ENCODE data around the gene SLPI.

The SLPI gene

GRCh38 chr20:45300961-45301360, 46.6 kb upstream of the SLPI start:
- Histone ChIP-seq H3K9me3 (ENCODE audit: low read length) (no peaks in the 10 kb centered on the region), H3K9ac (ENCODE audit: low read length) (no peak overlapping the region), H3K4me2 (ENCODE audit: low read length) (no peak overlapping the region), H3K4me3 (ENCODE audit: low read depth, low read length, poor library complexity, severe bottlenecking) (no peak overlapping the region), H3K36me3 (ENCODE audit: insufficient read depth, low read length) (no peaks in the 10 kb centered on the region), H3K79me2 (ENCODE audit: insufficient read depth, low read length) (no peaks in the 10 kb centered on the region), H2AFZ (ENCODE audit: low read length) (no peak overlapping the region), H4K20me1 (ENCODE audit: insufficient read depth, low read length) (no peaks in the 10 kb centered on the region), H3K4me1 (ENCODE audit: insufficient read depth, low read length, severe bottlenecking) (no peaks in the 10 kb centered on the region), H3K27me3 (ENCODE audit: insufficient read depth, low read length) (no peaks in the 10 kb centered on the region), H3K9me2 (ENCODE audit: low read depth, low read length) (no peaks in the 10 kb centered on the region), H3F3A (ENCODE audit: insufficient read depth, low read length) (no peaks in the 10 kb centered on the region), H3K27ac (ENCODE audit: low read depth, low read length, poor library complexity, severe bottlenecking) (no peak overlapping the region)
- TF ChIP-seq, protein P1, sequence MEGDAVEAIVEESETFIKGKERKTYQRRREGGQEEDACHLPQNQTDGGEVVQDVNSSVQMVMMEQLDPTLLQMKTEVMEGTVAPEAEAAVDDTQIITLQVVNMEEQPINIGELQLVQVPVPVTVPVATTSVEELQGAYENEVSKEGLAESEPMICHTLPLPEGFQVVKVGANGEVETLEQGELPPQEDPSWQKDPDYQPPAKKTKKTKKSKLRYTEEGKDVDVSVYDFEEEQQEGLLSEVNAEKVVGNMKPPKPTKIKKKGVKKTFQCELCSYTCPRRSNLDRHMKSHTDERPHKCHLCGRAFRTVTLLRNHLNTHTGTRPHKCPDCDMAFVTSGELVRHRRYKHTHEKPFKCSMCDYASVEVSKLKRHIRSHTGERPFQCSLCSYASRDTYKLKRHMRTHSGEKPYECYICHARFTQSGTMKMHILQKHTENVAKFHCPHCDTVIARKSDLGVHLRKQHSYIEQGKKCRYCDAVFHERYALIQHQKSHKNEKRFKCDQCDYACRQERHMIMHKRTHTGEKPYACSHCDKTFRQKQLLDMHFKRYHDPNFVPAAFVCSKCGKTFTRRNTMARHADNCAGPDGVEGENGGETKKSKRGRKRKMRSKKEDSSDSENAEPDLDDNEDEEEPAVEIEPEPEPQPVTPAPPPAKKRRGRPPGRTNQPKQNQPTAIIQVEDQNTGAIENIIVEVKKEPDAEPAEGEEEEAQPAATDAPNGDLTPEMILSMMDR (IDR thresholded peaks at IDR 0.05; ENCODE audit: low read length): peak; percentile 43
- TF ChIP-seq EZH2 (IDR thresholded peaks at IDR 0.05; ENCODE audit: borderline replicate concordance, low read length): no peak

GRCh38 chr20:45299786-45300185, 45.4 kb upstream of the SLPI start:
- Histone ChIP-seq H3K4me1 (ENCODE audit: insufficient read depth, low read length, severe bottlenecking) (no peaks in the 10 kb centered on the region), H4K20me1 (ENCODE audit: insufficient read depth, low read length) (no peaks in the 10 kb centered on the region), H2AFZ (ENCODE audit: low read length) (no peak overlapping the region), H3K9me3 (ENCODE audit: low read length) (no peaks in the 10 kb centered on the region), H3K9ac (ENCODE audit: low read length) (no peak overlapping the region), H3K27ac (ENCODE audit: low read depth, low read length, poor library complexity, severe bottlenecking) (no peak overlapping the region), H3K4me2 (ENCODE audit: low read length) (no peak overlapping the region), H3K27me3 (ENCODE audit: insufficient read depth, low read length) (no peaks in the 10 kb centered on the region; the same call in 1 of the 2 replicates), H3K9me2 (ENCODE audit: low read depth, low read length) (no peaks in the 10 kb centered on the region), H3F3A (ENCODE audit: insufficient read depth, low read length) (no peaks in the 10 kb centered on the region), H3K36me3 (ENCODE audit: insufficient read depth, low read length) (no peaks in the 10 kb centered on the region), H3K79me2 (ENCODE audit: insufficient read depth, low read length) (no peaks in the 10 kb centered on the region), H3K4me3 (ENCODE audit: low read depth, low read length, poor library complexity, severe bottlenecking) (no peak overlapping the region)
- TF ChIP-seq, protein P1 (IDR thresholded peaks at IDR 0.05; ENCODE audit: low read length): no peak
- TF ChIP-seq EZH2 (IDR thresholded peaks at IDR 0.05; ENCODE audit: borderline replicate concordance, low read length): no peak

- Histone ChIP-seq H3K36me3 (ENCODE audit: insufficient read depth, low read length) (no peaks in the 10 kb centered on the region), H3K27ac (ENCODE audit: low read depth, low read length, poor library complexity, severe bottlenecking) (no peak overlapping the region), H3F3A (ENCODE audit: insufficient read depth, low read length) (no peaks in the 10 kb centered on the region), H3K27me3 (ENCODE audit: insufficient read depth, low read length) (no peaks in the 10 kb centered on the region; the same call in 1 of the 2 replicates), H3K4me2 (ENCODE audit: low read length) (no peak overlapping the region), H3K9me3 (ENCODE audit: low read length) (no peaks in the 10 kb centered on the region), H3K9me2 (ENCODE audit: low read depth, low read length) (no peaks in the 10 kb centered on the region), H3K4me3 (ENCODE audit: low read depth, low read length, poor library complexity, severe bottlenecking) (no peak overlapping the region), H2AFZ (ENCODE audit: low read length) (no peak overlapping the region), H3K4me1 (ENCODE audit: insufficient read depth, low read length, severe bottlenecking) (no peaks in the 10 kb centered on the region), H4K20me1 (ENCODE audit: insufficient read depth, low read length) (no peaks in the 10 kb centered on the region), H3K79me2 (ENCODE audit: insufficient read depth, low read length) (no peaks in the 10 kb centered on the region), H3K9ac (ENCODE audit: low read length) (no peak overlapping the region)
- TF ChIP-seq, protein P1 (IDR thresholded peaks at IDR 0.05; ENCODE audit: low read length): no peak
- TF ChIP-seq EZH2 (IDR thresholded peaks at IDR 0.05; ENCODE audit: borderline replicate concordance, low read length): no peak
These were observed 43.6 kb upstream of the SLPI start for GRCh38 chr20:45297786-45298497.

All from OCI-LY1 (cell line).